ENCODE results near the gene MSANTD3. TPM values are rescaled to one million over a fixed set of nuclear protein-coding genes. Genes with fewer than 3 reads are reported as not detected.

MSANTD3 gene
- total RNA-seq, 1 experiment from 2014 or later, result 25.9 TPM

- no peak overlapping the region for H3K27ac Mint-ChIP-seq (ENCODE audit: unreplicated experiment)
- POLR2A ChIA-PET, result no interaction called here
- H3K27me3 Mint-ChIP-seq (ENCODE audit: insufficient read depth, unreplicated experiment), result peaks cover 3% of the 10 kb centered on the region
- Histone ChIP-seq H3K4me1 (no peaks in the 10 kb centered on the region), H3K36me3 (ENCODE audit: control insufficient read depth, insufficient read depth, low read length) (no peaks in the 10 kb centered on the region), H3K4me3 (ENCODE audit: low read depth, low read length) (peak overlapping the region; percentile 64), H3K27me3 (replicated peaks; ENCODE audit: control insufficient read depth, insufficient read depth, low read length) (no peaks in the 10 kb centered on the region), H3K9me3 (no peaks in the 10 kb centered on the region)
- intact Hi-C loops (cut with micrococcal nuclease; ENCODE audit: unreplicated experiment), result no loop called here
- TF ChIP-seq CTCF (IDR thresholded peaks at IDR 0.05; ENCODE audit: insufficient read depth in 1 of 2, low read depth in 1 of 2, low read length in 1 of 2, severe bottlenecking in 1 of 2, unreplicated experiment in 1 of 2), result no peak
- peak in 1 of 2 experiments; percentile 36 for DNase-seq
- CTCF ChIA-PET, result no interaction called here
- BruUV-seq (replicated peaks), result TSS peak; percentile 31
- no peaks in the 10 kb centered on the region for H3K9me3 Mint-ChIP-seq (ENCODE audit: unreplicated experiment)
- peak overlapping the region; percentile 73 for H3K4me3 Mint-ChIP-seq (ENCODE audit: unreplicated experiment)
- H3K36me3 Mint-ChIP-seq (ENCODE audit: insufficient read depth, unreplicated experiment), result no peaks in the 10 kb centered on the region
- H3K4me1 Mint-ChIP-seq (ENCODE audit: low read depth, unreplicated experiment), result peaks cover 6% of the 10 kb centered on the region
Measured at GRCh38 chr9:100474082-100474923, 47.4 kb downstream of the MSANTD3 start.

- Mint-ChIP-seq H3K4me3 (ENCODE audit: unreplicated experiment) (no peak overlapping the region), H3K27me3 (ENCODE audit: insufficient read depth, unreplicated experiment) (peaks cover 3% of the 10 kb centered on the region), H3K27ac (ENCODE audit: unreplicated experiment) (no peak overlapping the region), H3K9me3 (ENCODE audit: unreplicated experiment) (no peaks in the 10 kb centered on the region), H3K36me3 (ENCODE audit: insufficient read depth, unreplicated experiment) (no peaks in the 10 kb centered on the region), H3K4me1 (ENCODE audit: low read depth, unreplicated experiment) (peaks cover 6% of the 10 kb centered on the region)
- Histone ChIP-seq H3K4me1 (no peaks in the 10 kb centered on the region), H3K9me3 (no peaks in the 10 kb centered on the region), H3K36me3 (ENCODE audit: control insufficient read depth, insufficient read depth, low read length) (no peaks in the 10 kb centered on the region), H3K4me3 (ENCODE audit: low read depth, low read length) (no peak overlapping the region), H3K27me3 (replicated peaks; ENCODE audit: control insufficient read depth, insufficient read depth, low read length) (no peaks in the 10 kb centered on the region)
- ChIA-PET POLR2A (no interaction called here), CTCF (no interaction called here)
- no TSS peak for BruUV-seq (replicated peaks)
- no peak for DNase-seq
- intact Hi-C loops (cut with micrococcal nuclease; ENCODE audit: unreplicated experiment), result no loop called here
- TF ChIP-seq CTCF (IDR thresholded peaks at IDR 0.05; ENCODE audit: insufficient read depth in 1 of 2, low read depth in 1 of 2, low read length in 1 of 2, severe bottlenecking in 1 of 2, unreplicated experiment in 1 of 2), result no peak
Measured at GRCh38 chr9:100474924-100475276, 48.0 kb downstream of the MSANTD3 start.

GRCh38 chr9:100477241-100477640, 50.3 kb downstream of the MSANTD3 start:
- no peaks in the 10 kb centered on the region for H3K36me3 ChIP-seq (ENCODE audit: control insufficient read depth, insufficient read depth, low read length)

More at GRCh38 chr9:100477241-100477640, 50.3 kb downstream of the MSANTD3 start:
- Mint-ChIP-seq H3K27ac (ENCODE audit: unreplicated experiment) (no peak overlapping the region), H3K36me3 (ENCODE audit: insufficient read depth, unreplicated experiment) (no peaks in the 10 kb centered on the region), H3K4me3 (ENCODE audit: unreplicated experiment) (no peak overlapping the region), H3K9me3 (ENCODE audit: unreplicated experiment) (no peaks in the 10 kb centered on the region), H3K27me3 (ENCODE audit: insufficient read depth, unreplicated experiment) (peaks cover 3% of the 10 kb centered on the region), H3K4me1 (ENCODE audit: low read depth, unreplicated experiment) (peaks cover 6% of the 10 kb centered on the region)
- intact Hi-C loops (cut with micrococcal nuclease; ENCODE audit: unreplicated experiment), result no loop called here
- H3K4me3 ChIP-seq (ENCODE audit: low read depth, low read length), result no peak overlapping the region
- no peaks in the 10 kb centered on the region for H3K9me3 ChIP-seq
- ChIA-PET POLR2A (no interaction called here), CTCF (interaction anchor here (0.6 to 0.7 kb wide), 2 partner anchors 20 to 120 kb away, joined by 3 to 4 read pairs; no protein-coding TSS in a partner anchor)
- no peak for DNase-seq
- no TSS peak for BruUV-seq (replicated peaks)
- H3K27me3 ChIP-seq (replicated peaks; ENCODE audit: control insufficient read depth, insufficient read depth, low read length), result no peaks in the 10 kb centered on the region
- peaks cover 3% of the 10 kb centered on the region; the same call in 1 of the 2 replicates for H3K4me1 ChIP-seq
- TF ChIP-seq CTCF (IDR thresholded peaks at IDR 0.05; ENCODE audit: insufficient read depth in 1 of 2, low read depth in 1 of 2, low read length in 1 of 2, severe bottlenecking in 1 of 2, unreplicated experiment in 1 of 2), result no peak

Measured in Caco-2 (cell line).